Measurements from ENCODE around the gene USP2. TPM values are rescaled to one million over a fixed set of nuclear protein-coding genes. Genes with fewer than 3 reads are reported as not detected.

USP2 gene
- total RNA-seq, 1 donor from 2014 or later: 2.0 TPM

GRCh38 chr11:119322921-119323531, 58.5 kb downstream of the USP2 start:
- Histone ChIP-seq H3K36me3 (ENCODE audit: control insufficient read depth, insufficient read depth, low read length) (no peaks in the 10 kb centered on the region), H3K4me3 (ENCODE audit: low read depth, low read length) (no peak overlapping the region), H3K27me3 (ENCODE audit: control insufficient read depth, insufficient read depth, low read length) (no peaks in the 10 kb centered on the region)
- DNase-seq (ENCODE audit: low read depth): no peak
- TF ChIP-seq CTCF (IDR thresholded peaks at IDR 0.05; ENCODE audit: insufficient read depth, low read length, poor library complexity, severe bottlenecking): no peak

- H3K36me3 ChIP-seq (ENCODE audit: control insufficient read depth, insufficient read depth, low read length): no peaks in the 10 kb centered on the region
- no peak for TF ChIP-seq CTCF (IDR thresholded peaks at IDR 0.05; ENCODE audit: insufficient read depth, low read length, poor library complexity, severe bottlenecking)
- H3K27me3 ChIP-seq (ENCODE audit: control insufficient read depth, insufficient read depth, low read length): no peaks in the 10 kb centered on the region
- no peak overlapping the region for H3K4me3 ChIP-seq (ENCODE audit: low read depth, low read length)
- DNase-seq (ENCODE audit: low read depth): no peak
Measured at GRCh38 chr11:119322360-119322739, 59.1 kb downstream of the USP2 start.

- Histone ChIP-seq H3K36me3 (ENCODE audit: control insufficient read depth, insufficient read depth, low read length) (no peaks in the 10 kb centered on the region), H3K4me3 (ENCODE audit: low read depth, low read length) (peak overlapping the region; percentile 35), H3K27me3 (ENCODE audit: control insufficient read depth, insufficient read depth, low read length) (no peaks in the 10 kb centered on the region)
- TF ChIP-seq CTCF (IDR thresholded peaks at IDR 0.05; ENCODE audit: insufficient read depth, low read length, poor library complexity, severe bottlenecking): no peak
- DNase-seq (ENCODE audit: low read depth): no peak
Measured at GRCh38 chr11:119320776-119321524, 60.5 kb downstream of the USP2 start.

- no peak for TF ChIP-seq CTCF (IDR thresholded peaks at IDR 0.05; ENCODE audit: insufficient read depth, low read length, poor library complexity, severe bottlenecking)
- DNase-seq (ENCODE audit: low read depth): no peak
- Histone ChIP-seq H3K36me3 (ENCODE audit: control insufficient read depth, insufficient read depth, low read length) (no peaks in the 10 kb centered on the region), H3K4me3 (ENCODE audit: low read depth, low read length) (peak overlapping the region; percentile 35), H3K27me3 (ENCODE audit: control insufficient read depth, insufficient read depth, low read length) (no peaks in the 10 kb centered on the region)
Measured at GRCh38 chr11:119320240-119320775, 61.2 kb downstream of the USP2 start.

- H3K27me3 ChIP-seq (ENCODE audit: control insufficient read depth, insufficient read depth, low read length): no peaks in the 10 kb centered on the region
- no peak overlapping the region for H3K4me3 ChIP-seq (ENCODE audit: low read depth, low read length)
- DNase-seq (ENCODE audit: low read depth): no peak
- no peak for TF ChIP-seq CTCF (IDR thresholded peaks at IDR 0.05; ENCODE audit: insufficient read depth, low read length, poor library complexity, severe bottlenecking)
- H3K36me3 ChIP-seq (ENCODE audit: control insufficient read depth, insufficient read depth, low read length): no peaks in the 10 kb centered on the region
Measured at GRCh38 chr11:119319700-119320239, 61.7 kb downstream of the USP2 start.

All from kidney epithelial cell (primary cell).